Transverse colon (tissue), 3 donors: ENCODE data around the gene ARHGDIG.

Experiments
- CTCF ChIP-seq, 5 experiments: fragments of 200-600 bp in 3 of 5; fragments of 450-650 bp in 2 of 5; sonication (generic) in 3 of 5; IDR thresholded peaks; 1 replicate in 2 of 5; 2 replicates in 3 of 5; pipeline ENCODE4 v1.5.1; 2016 to 2017; ENCODE audit warnings: antibody characterized with exemption in 5 of 5, inconsistent platforms in 3 of 5, mild to moderate bottlenecking in 2 of 5, moderate library complexity in 1 of 5
- EP300 ChIP-seq: sonication (generic); formaldehyde crosslinking; IDR thresholded peaks from one replicate; pipeline ENCODE4 v1.6.1; 2017; ENCODE audit warnings: antibody characterized with exemption, low read depth
- POLR2A ChIP-seq: fragments of 450-650 bp; IDR thresholded peaks from one replicate; pipeline ENCODE4 v1.6.1; 2016; ENCODE audit warnings: antibody characterized with exemption, mild to moderate bottlenecking, moderate library complexity

GRCh38 chr16:286491-287297 lies 6.3 kb downstream of the ARHGDIG start:
- TF ChIP-seq CTCF (IDR thresholded peaks at IDR 0.05): no peak
- TF ChIP-seq EP300: no peak
- TF ChIP-seq POLR2A: no peak
